CD4-positive, alpha-beta T cell treated with Interleukin-15 for 1 hour (primary cell): ENCODE measurements around the gene ANKRD34C.
"Not testable (repeated sequence)": the region's sequence is repeated elsewhere in the genome, so short reads cannot be mapped to it uniquely, and the experiment has no call there.

ENCODE experiments used
- DNase-seq: peaks from one replicate; pipeline ENCODE4 v3.0.0-alpha.2; 2020

Gene ANKRD34C

GRCh38 chr15:79311901-79312553 is 29.5 kb downstream of the ANKRD34C start:
- no peak for DNase-seq

- no peak for DNase-seq
Measured at GRCh38 chr15:79314186-79314585, 31.7 kb downstream of the ANKRD34C start.

- no peak for DNase-seq
Measured at GRCh38 chr15:79314811-79315210, 32.3 kb downstream of the ANKRD34C start.

GRCh38 chr15:79315623-79316328 is 33.3 kb downstream of the ANKRD34C start:
- DNase-seq: no peak

- DNase-seq: no peak
Measured at GRCh38 chr15:79316864-79317263, 34.3 kb downstream of the ANKRD34C start.

GRCh38 chr15:79319973-79320372 is 37.5 kb downstream of the ANKRD34C start:
- not testable (repeated sequence) for DNase-seq

GRCh38 chr15:79321876-79322275 is 39.4 kb downstream of the ANKRD34C start:
- DNase-seq: no peak

- DNase-seq: no peak
Measured at GRCh38 chr15:79322306-79322705, 39.8 kb downstream of the ANKRD34C start.

GRCh38 chr15:79322945-79323344 is 40.4 kb downstream of the ANKRD34C start:
- DNase-seq: no peak

GRCh38 chr15:79329171-79329611 is 46.7 kb downstream of the ANKRD34C start:
- no peak for DNase-seq
